ENCODE data around the gene SBNO2. TPM values are rescaled to one million over a fixed set of nuclear protein-coding genes. Genes with fewer than 3 reads are reported as not detected.

Gene SBNO2
- total RNA-seq, 4 donors from 2014 or later = 14.9 to 67.2 (median 20.9) TPM

DNA sequence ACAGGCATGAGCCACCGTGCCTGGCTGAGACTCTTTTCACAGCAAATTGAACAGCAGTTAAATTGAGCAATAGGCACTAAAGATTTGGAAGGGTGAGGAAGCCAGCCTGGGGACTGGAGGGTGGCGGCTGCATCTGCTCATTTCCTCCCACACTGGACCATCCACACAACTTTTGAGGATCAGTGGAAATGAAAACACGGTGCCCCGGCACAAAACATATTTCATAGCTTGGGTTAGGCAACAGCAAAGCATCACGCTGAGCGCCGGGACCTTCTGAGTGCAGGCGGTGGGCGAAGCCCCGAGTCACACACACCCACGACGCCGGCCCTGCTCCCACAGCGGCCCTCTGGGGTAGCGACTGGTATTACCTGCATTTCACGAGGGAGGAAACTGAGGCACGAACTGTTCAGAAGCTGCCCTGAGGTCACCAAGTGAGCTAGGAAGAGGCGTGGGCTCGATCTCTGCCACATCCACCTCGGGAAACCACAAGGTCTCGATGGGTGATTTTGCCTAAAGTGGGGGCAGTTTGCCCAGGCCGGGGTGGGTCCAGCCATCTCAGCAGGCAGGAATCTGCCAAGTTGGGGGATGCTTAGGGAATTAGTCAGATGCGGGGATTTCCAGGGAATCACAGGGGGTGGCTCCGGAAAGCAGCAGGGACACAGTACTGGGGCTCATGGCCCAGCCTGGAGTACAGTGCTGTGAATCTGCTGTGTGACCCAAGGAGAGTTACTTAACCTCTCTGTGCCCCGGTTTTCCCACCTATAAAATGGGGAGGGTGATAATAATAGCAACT is 3.5 kb upstream of the SBNO2 start:
- Histone ChIP-seq H3K4me3 (no peak overlapping the region), H3K27me3 (peaks cover 6% of the 10 kb centered on the region), H3K36me3 (no peaks in the 10 kb centered on the region), H3K27ac (peak overlapping the region in 3 of 4 donors; percentile 31 to 62 (median 42)), H3K9me3 (no peaks in the 10 kb centered on the region), H3K4me1 (peaks cover 0 to 30% (median 10%) of the 10 kb centered on the region in 3 donors)
- no peak for TF ChIP-seq EP300 (IDR thresholded peaks at IDR 0.05)
- no peak for TF ChIP-seq POLR2A (IDR thresholded peaks at IDR 0.05)
- no peak for TF ChIP-seq POLR2AphosphoS5 (IDR thresholded peaks at IDR 0.05)
- TF ChIP-seq, protein P1, sequence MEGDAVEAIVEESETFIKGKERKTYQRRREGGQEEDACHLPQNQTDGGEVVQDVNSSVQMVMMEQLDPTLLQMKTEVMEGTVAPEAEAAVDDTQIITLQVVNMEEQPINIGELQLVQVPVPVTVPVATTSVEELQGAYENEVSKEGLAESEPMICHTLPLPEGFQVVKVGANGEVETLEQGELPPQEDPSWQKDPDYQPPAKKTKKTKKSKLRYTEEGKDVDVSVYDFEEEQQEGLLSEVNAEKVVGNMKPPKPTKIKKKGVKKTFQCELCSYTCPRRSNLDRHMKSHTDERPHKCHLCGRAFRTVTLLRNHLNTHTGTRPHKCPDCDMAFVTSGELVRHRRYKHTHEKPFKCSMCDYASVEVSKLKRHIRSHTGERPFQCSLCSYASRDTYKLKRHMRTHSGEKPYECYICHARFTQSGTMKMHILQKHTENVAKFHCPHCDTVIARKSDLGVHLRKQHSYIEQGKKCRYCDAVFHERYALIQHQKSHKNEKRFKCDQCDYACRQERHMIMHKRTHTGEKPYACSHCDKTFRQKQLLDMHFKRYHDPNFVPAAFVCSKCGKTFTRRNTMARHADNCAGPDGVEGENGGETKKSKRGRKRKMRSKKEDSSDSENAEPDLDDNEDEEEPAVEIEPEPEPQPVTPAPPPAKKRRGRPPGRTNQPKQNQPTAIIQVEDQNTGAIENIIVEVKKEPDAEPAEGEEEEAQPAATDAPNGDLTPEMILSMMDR (IDR thresholded peaks at IDR 0.05) = no peak
- peak; percentile 28 for ATAC-seq
- WGBS, 2 donors (ENCODE audit: low coverage in 1 of 2) = 20 to 53% methylated on average over 1 to 2 of the region's 25 CpGs

DNA sequence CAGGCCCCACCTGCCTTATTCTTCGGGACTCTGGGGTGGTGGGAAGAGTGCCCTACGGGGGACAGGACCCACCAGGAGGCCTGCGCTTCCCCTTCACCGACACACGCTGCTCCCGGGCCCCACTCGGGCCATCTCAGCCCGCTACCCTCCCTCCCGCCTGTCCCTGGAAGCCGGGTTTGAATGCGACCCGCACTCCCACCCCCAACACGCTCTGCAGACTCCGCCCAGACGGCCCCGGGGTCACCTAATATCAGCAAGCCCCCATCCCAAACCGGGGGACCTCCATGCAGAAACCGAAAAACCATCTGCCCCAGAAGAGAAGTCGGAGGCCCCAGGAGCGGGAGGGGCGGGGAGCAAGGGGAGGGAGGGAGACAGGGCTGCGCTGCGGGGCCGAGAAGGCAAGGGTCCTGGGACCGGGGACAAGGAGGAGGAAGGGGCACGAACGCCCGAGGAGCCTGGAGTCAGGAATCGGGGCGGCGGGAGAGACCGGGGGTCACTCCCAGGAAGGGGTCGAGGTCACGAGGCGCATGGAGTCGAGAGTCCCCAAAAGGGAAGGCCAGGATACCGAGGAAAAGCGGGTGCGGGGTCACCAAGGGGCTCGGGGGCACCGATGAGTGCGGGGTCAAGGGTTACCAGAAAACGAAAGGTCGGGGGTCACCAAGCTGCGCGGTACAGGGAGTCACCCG is 766 bp downstream of the SBNO2 start:
- no peaks in the 10 kb centered on the region for H3K27me3 ChIP-seq
- no peak for ATAC-seq
- peaks cover 0 to 8% of the 10 kb centered on the region in 2 donors for H3K36me3 ChIP-seq
- WGBS, 2 donors (ENCODE audit: low coverage in 1 of 2) = 0% methylated on average over 25 of the region's 47 CpGs; no CpG with 5 or more reads in 1 of the 2 donors
- peak overlapping the region; percentile 88 to 98 (median 95) for H3K27ac ChIP-seq
- peaks cover 0 to 64% (median 33%) of the 10 kb centered on the region in 3 donors for H3K4me1 ChIP-seq
- peak overlapping the region; percentile 61 to 78 for H3K4me3 ChIP-seq
- TF ChIP-seq, protein P1 (IDR thresholded peaks at IDR 0.05) = no peak
- TF ChIP-seq POLR2AphosphoS5 (IDR thresholded peaks at IDR 0.05) (no peak), POLR2A (IDR thresholded peaks at IDR 0.05) (no peak), EP300 (IDR thresholded peaks at IDR 0.05) (no peak)
- no peaks in the 10 kb centered on the region for H3K9me3 ChIP-seq

DNA sequence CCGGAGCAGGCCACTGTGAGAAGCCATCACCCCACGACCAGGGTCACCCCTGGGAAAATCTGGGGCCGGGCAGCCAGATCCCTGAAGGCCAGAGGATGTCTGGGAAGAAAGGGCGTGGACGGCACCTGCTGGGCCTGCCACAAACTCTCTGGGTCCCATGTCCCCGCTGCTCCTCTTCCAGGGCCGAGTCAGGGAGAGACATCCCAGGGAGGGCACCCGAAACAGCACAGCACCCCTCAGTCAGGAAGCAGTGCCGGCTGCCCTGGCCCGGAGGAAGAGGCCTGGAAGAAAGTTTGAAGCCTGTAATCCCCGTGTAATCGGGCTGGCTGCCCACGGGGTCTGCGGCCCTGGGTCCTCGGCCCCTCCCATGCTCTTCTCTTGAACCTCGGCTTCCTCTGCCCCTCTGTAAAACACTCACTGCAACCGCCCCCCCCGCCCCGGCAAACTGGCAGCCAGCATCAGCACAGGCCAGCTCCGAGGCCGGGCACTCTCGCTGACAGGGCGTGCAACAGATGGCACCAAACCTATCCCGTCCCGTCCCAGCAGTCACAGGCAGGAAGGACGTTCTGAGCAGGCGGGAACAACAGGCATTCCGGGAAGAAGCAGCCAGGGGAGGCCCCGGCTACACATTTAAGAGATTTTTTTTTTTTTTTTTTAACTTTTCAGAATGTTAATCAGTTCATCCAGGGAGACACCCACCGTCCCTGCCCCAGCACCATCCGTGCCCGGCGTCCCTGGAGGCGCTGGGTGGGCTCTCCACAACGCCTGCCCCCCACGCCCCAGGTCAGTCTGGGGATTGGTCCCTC is 1.5 kb downstream of the SBNO2 start:
- 4% methylated on average over 5 to 20 of the region's 36 CpGs for WGBS, 2 donors (ENCODE audit: low coverage in 1 of 2)
- H3K9me3 ChIP-seq = no peaks in the 10 kb centered on the region
- H3K27ac ChIP-seq = peak overlapping the region; percentile 88 to 98 (median 95)
- TF ChIP-seq POLR2AphosphoS5 (IDR thresholded peaks at IDR 0.05) = peak; percentile 88
- TF ChIP-seq, protein P1 (IDR thresholded peaks at IDR 0.05) = no peak
- H3K4me3 ChIP-seq = peak overlapping the region; percentile 61 to 78
- H3K4me1 ChIP-seq = peaks cover 0 to 67% (median 29%) of the 10 kb centered on the region in 3 donors
- peak; percentile 53 for ATAC-seq
- H3K27me3 ChIP-seq = no peaks in the 10 kb centered on the region
- H3K36me3 ChIP-seq = peaks cover 0 to 16% of the 10 kb centered on the region in 2 donors

DNA sequence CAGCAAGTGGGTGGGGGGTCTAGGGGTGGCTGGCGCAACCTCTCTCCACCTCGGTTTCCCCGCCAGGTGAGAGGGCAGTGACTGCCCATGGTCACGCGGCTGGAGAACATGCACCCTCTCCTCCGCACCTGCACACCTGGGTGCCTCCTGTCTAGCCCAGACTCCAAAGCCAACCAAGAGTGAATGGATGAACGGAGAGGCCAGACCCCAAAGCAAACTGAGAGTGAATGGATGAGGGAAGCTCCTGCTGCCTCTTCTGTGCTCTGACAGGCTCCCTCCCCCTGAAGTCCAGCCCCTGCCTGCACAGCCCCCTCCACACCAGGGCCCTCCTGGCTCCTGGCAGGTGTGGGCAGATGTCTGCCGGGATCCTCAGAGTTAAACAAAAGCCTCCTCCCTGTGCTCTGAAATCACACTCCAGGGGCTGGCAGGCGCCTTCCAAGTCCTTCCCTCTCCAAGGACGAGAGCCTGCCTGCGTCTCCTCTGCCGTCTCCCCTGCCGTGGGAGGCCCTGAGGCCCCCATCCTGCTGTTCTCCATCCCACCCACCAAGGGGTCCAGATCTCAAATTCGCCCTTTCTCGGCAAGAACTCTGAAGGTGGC is 2.2 kb downstream of the SBNO2 start:
- H3K27ac ChIP-seq = peak overlapping the region; percentile 6 to 97 (median 90)
- H3K27me3 ChIP-seq = no peaks in the 10 kb centered on the region
- peaks cover 0 to 71% (median 28%) of the 10 kb centered on the region in 3 donors for H3K4me1 ChIP-seq
- peak overlapping the region in 1 of 2 donors; percentile 78 for H3K4me3 ChIP-seq
- no peaks in the 10 kb centered on the region for H3K9me3 ChIP-seq
- TF ChIP-seq POLR2A (IDR thresholded peaks at IDR 0.05) (no peak), POLR2AphosphoS5 (IDR thresholded peaks at IDR 0.05) (no peak), EP300 (IDR thresholded peaks at IDR 0.05) (no peak)
- TF ChIP-seq, protein P1 (IDR thresholded peaks at IDR 0.05) = no peak
- ATAC-seq = no peak
- no CpG with 5 or more reads among the region's 15 CpGs for WGBS, 2 donors (ENCODE audit: low coverage in 1 of 2)
- peaks cover 0 to 21% of the 10 kb centered on the region in 2 donors for H3K36me3 ChIP-seq

Measured in gastroesophageal sphincter (tissue), 4 donors.